ENCODE measurements around the gene CYP19A1. TPM values are rescaled to one million over a fixed set of nuclear protein-coding genes. Genes with fewer than 3 reads are reported as not detected.

The CYP19A1 gene
- total and polyA plus RNA-seq, 2 experiments from 2014 or later, result 1.4 to 35.4 TPM

- H3K36me3 ChIP-seq (replicated peaks; ENCODE audit: insufficient read depth, low read depth), result no peaks in the 10 kb centered on the region
- no peak overlapping the region for H3K4me3 ChIP-seq
- no peaks in the 10 kb centered on the region for H3K79me2 ChIP-seq
- peaks cover 9% of the 10 kb centered on the region for H3K4me1 ChIP-seq (ENCODE audit: insufficient read depth)
- H3K27ac ChIP-seq, result no peak overlapping the region
- H3K4me2 ChIP-seq, result no peak overlapping the region
- TF ChIP-seq EZH2 (IDR thresholded peaks at IDR 0.05; ENCODE audit: borderline replicate concordance), result no peak
- TF ChIP-seq EZH2phosphoT487 (IDR thresholded peaks at IDR 0.05; ENCODE audit: low read depth, severe bottlenecking, unreplicated experiment), result no peak
- no peak for TF ChIP-seq CTCF (IDR thresholded peaks at IDR 0.05; ENCODE audit: poor library complexity)
- no peak for DNase-seq (ENCODE audit: low spot score)
- no peak overlapping the region for H2AFZ ChIP-seq
- H3K9me3 ChIP-seq (ENCODE audit: low read depth), result no peaks in the 10 kb centered on the region
- H3K27me3 ChIP-seq, result no peaks in the 10 kb centered on the region
- 82% methylated on average over 4 of the region's 4 CpGs for WGBS (ENCODE audit: low lambda C conversion rate, missing lambda C conversion rate)
- H4K20me1 ChIP-seq (ENCODE audit: insufficient read depth, poor library complexity, severe bottlenecking), result no peaks in the 10 kb centered on the region
- no peaks in the 10 kb centered on the region for H3K9me2 ChIP-seq (replicated peaks; ENCODE audit: insufficient read depth)
Measured at GRCh38 chr15:51321316-51321715, 17.1 kb downstream of the CYP19A1 start.

GRCh38 chr15:51320843-51321242, 17.6 kb downstream of the CYP19A1 start:
- Histone ChIP-seq H2AFZ (no peak overlapping the region), H3K36me3 (replicated peaks; ENCODE audit: insufficient read depth, low read depth) (no peaks in the 10 kb centered on the region), H3K27ac (no peak overlapping the region), H3K79me2 (no peaks in the 10 kb centered on the region), H3K9me3 (ENCODE audit: low read depth) (no peaks in the 10 kb centered on the region), H3K4me1 (ENCODE audit: insufficient read depth) (peaks cover 9% of the 10 kb centered on the region), H3K4me2 (no peak overlapping the region), H3K4me3 (no peak overlapping the region), H3K9me2 (replicated peaks; ENCODE audit: insufficient read depth) (no peaks in the 10 kb centered on the region), H4K20me1 (ENCODE audit: insufficient read depth, poor library complexity, severe bottlenecking) (no peaks in the 10 kb centered on the region), H3K27me3 (no peaks in the 10 kb centered on the region)
- WGBS (ENCODE audit: low lambda C conversion rate, missing lambda C conversion rate), result 96% methylated on average over 2 of the region's 2 CpGs
- DNase-seq (ENCODE audit: low spot score), result no peak
- TF ChIP-seq CTCF (IDR thresholded peaks at IDR 0.05; ENCODE audit: poor library complexity) (no peak), EZH2phosphoT487 (IDR thresholded peaks at IDR 0.05; ENCODE audit: low read depth, severe bottlenecking, unreplicated experiment) (no peak)

GRCh38 chr15:51319539-51319938, 18.9 kb downstream of the CYP19A1 start:
- no peak for DNase-seq (ENCODE audit: low spot score)
- H3K9me2 ChIP-seq (replicated peaks; ENCODE audit: insufficient read depth), result no peaks in the 10 kb centered on the region
- H3K36me3 ChIP-seq (replicated peaks; ENCODE audit: insufficient read depth, low read depth), result no peaks in the 10 kb centered on the region
- H3K4me1 ChIP-seq (ENCODE audit: insufficient read depth), result peaks cover 20% of the 10 kb centered on the region
- H3K4me3 ChIP-seq, result no peak overlapping the region
- no peaks in the 10 kb centered on the region for H3K27me3 ChIP-seq
- H2AFZ ChIP-seq, result no peak overlapping the region
- 59% methylated on average over 2 of the region's 2 CpGs for WGBS (ENCODE audit: low lambda C conversion rate, missing lambda C conversion rate)
- H3K27ac ChIP-seq, result peak overlapping the region; percentile 9
- no peaks in the 10 kb centered on the region for H3K9me3 ChIP-seq (ENCODE audit: low read depth)
- no peak for TF ChIP-seq EZH2phosphoT487 (IDR thresholded peaks at IDR 0.05; ENCODE audit: low read depth, severe bottlenecking, unreplicated experiment)
- TF ChIP-seq CTCF (IDR thresholded peaks at IDR 0.05; ENCODE audit: poor library complexity), result no peak
- TF ChIP-seq EZH2 (IDR thresholded peaks at IDR 0.05; ENCODE audit: borderline replicate concordance), result no peak
- H3K4me2 ChIP-seq, result no peak overlapping the region
- H4K20me1 ChIP-seq (ENCODE audit: insufficient read depth, poor library complexity, severe bottlenecking), result no peaks in the 10 kb centered on the region
- no peaks in the 10 kb centered on the region for H3K79me2 ChIP-seq
